GM18951 (cell line): ENCODE measurements around the gene KRTAP26-1.

Experiments used
- POLR2A ChIP-seq: IDR thresholded peaks from 4 replicates; pipeline ENCODE4 v1.6.1; 2011; ENCODE audit warnings: mild to moderate bottlenecking; ENCODE audit not compliant: insufficient read length, insufficient read depth; ENCODE audit errors: extremely low read depth
- in situ Hi-C: fragments of 300-500 bp; cut with MboI; formaldehyde crosslinking; loops from one replicate; pipeline ENCODE4 v1.12.0; 2022; ENCODE audit warnings: low sequenced_read_pairs, mixed read lengths, inconsistent platforms; ENCODE audit not compliant: unreplicated experiment

KRTAP26-1 gene

GRCh38 chr21:30320215-30320614 is at the start of gene KRTAP26-1:
Gene KRTAP26-1, minus strand, starts transcription at chr21:30320315. Its CDS starts 280 bp downstream, at chr21:30320035.
- no peak for TF ChIP-seq POLR2A
- in situ Hi-C loops: no loop called here

GRCh38 chr21:30355906-30356305 is 35.8 kb upstream of the KRTAP26-1 start:
- in situ Hi-C loops: no loop called here
- no peak for TF ChIP-seq POLR2A

- in situ Hi-C loops: no loop called here
- TF ChIP-seq POLR2A: no peak
These were observed 34.3 kb upstream of the KRTAP26-1 start for GRCh38 chr21:30354308-30355005.

GRCh38 chr21:30351534-30351933 is 31.4 kb upstream of the KRTAP26-1 start:
- TF ChIP-seq POLR2A: no peak
- in situ Hi-C loops: no loop called here

- in situ Hi-C loops: no loop called here
- TF ChIP-seq POLR2A: no peak
These were observed 29.5 kb upstream of the KRTAP26-1 start for GRCh38 chr21:30349572-30349971.

GRCh38 chr21:30348506-30348905 is 28.4 kb upstream of the KRTAP26-1 start, which contains the start of gene KRTAP23-1:
Gene KRTAP23-1, minus strand, starts transcription at chr21:30348606. Its CDS starts 0 bp downstream, at chr21:30348606.
- no peak for TF ChIP-seq POLR2A
- in situ Hi-C loops: no loop called here

- TF ChIP-seq POLR2A: no peak
- in situ Hi-C loops: no loop called here
These were observed 24.9 kb upstream of the KRTAP26-1 start for GRCh38 chr21:30345014-30345413.

- in situ Hi-C loops: no loop called here
These were observed 20.8 kb upstream of the KRTAP26-1 start for GRCh38 chr21:30340714-30341573.

GRCh38 chr21:30338717-30339116 is 18.6 kb upstream of the KRTAP26-1 start:
- in situ Hi-C loops: no loop called here
- no peak for TF ChIP-seq POLR2A

More at GRCh38 chr21:30340714-30341573, 20.8 kb upstream of the KRTAP26-1 start:
- TF ChIP-seq POLR2A: no peak

- in situ Hi-C loops: no loop called here
- TF ChIP-seq POLR2A: no peak
These were observed 17.7 kb upstream of the KRTAP26-1 start for GRCh38 chr21:30337772-30338171.

- in situ Hi-C loops: no loop called here
- no peak for TF ChIP-seq POLR2A
These were observed 17.2 kb upstream of the KRTAP26-1 start, which contains the start of gene KRTAP27-1 for GRCh38 chr21:30337276-30337744. Gene KRTAP27-1, minus strand, starts transcription at chr21:30337694. Its CDS starts 26 bp downstream, at chr21:30337668.

- TF ChIP-seq POLR2A: no peak
- in situ Hi-C loops: no loop called here
These were observed 16.5 kb upstream of the KRTAP26-1 start for GRCh38 chr21:30336596-30336995.

GRCh38 chr21:30333736-30334135 is 13.6 kb upstream of the KRTAP26-1 start:
- in situ Hi-C loops: no loop called here
- TF ChIP-seq POLR2A: no peak
